Measurements from ENCODE around the gene PCDH8. TPM values are rescaled to one million over a fixed set of nuclear protein-coding genes. Genes with fewer than 3 reads are reported as not detected.

PCDH8 gene
- total and polyA plus RNA-seq, 2 of the 13 experiments (the other 11 are each of a cell fraction or from before 2014, with no cell fraction given), result not detected

DNA sequence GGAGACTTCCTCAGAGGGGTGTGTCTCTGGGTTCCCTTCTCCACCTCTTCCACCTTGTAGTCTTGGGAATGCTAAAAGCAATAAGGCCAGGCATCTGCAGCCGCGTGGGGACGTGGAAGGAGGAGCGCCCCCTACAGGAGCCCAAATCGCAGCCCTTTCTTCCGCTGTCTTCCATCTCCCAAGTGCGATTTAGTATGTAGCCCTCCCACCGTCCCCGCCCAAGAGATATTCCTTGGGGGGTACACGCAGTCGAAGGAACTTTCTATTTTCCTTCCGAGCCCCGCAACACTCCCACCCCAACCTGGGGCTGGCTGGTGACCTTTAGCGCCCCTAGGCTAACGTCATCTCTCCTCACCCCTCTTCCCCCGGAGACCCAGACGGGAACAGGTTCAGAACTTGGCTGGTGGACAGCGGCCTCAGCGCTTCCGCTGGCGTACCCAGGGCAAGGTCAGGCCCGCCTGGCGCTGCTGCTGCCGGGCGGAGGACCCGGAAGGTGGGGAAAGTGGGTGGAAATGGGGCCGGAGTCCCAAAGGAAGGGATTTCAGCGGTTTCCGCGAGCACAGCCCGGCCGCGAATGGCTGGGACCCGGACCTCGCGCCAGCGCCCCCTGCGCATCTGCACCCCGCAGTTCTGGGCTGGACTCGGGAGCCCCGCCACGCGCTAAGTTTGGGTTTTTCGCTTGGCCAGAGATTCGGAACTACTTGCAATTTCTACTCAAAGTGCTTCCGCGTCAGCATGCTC lies 2.1 kb upstream of the PCDH8 start (continued):
- TF ChIP-seq SPEN (CRISPR knock-in tag; IDR thresholded peaks at IDR 0.05; ENCODE audit: low read depth) (peak; percentile 73; the same call in 1 of the 2 replicates), KLF12 (CRISPR knock-in tag; IDR thresholded peaks at IDR 0.05; ENCODE audit: borderline replicate concordance) (peak; percentile 88; the same call in 1 of the 2 replicates), NCOA2 (CRISPR knock-in tag; IDR thresholded peaks at IDR 0.05) (peak; percentile 55; the same call in 1 of the 2 replicates), ZNF674 (CRISPR knock-in tag; IDR thresholded peaks at IDR 0.05; ENCODE audit: low read depth) (0 out of 2 replicates have a peak, but pooled peaks have one; percentile 61), MAFG (CRISPR knock-in tag; IDR thresholded peaks at IDR 0.05) (no peak), ZNF614 (CRISPR knock-in tag; IDR thresholded peaks at IDR 0.05; ENCODE audit: borderline replicate concordance) (0 out of 2 replicates have a peak, but pooled peaks have one; percentile 26), ZNF263 (CRISPR knock-in tag; IDR thresholded peaks at IDR 0.05) (peak; percentile 43; the same call in 1 of the 2 replicates), EEA1 (CRISPR knock-in tag; IDR thresholded peaks at IDR 0.05; ENCODE audit: borderline replicate concordance) (0 out of 2 replicates have a peak, but pooled peaks have one; percentile 14), ZBTB7B (CRISPR knock-in tag; IDR thresholded peaks at IDR 0.05) (0 out of 2 replicates have a peak, but pooled peaks have one; percentile 32), HDAC1 (CRISPR knock-in tag; IDR thresholded peaks at IDR 0.05) (peak; percentile 75), MEIS1 (CRISPR knock-in tag; IDR thresholded peaks at IDR 0.05; ENCODE audit: borderline replicate concordance) (no peak)
- TF ChIP-seq, protein P1, sequence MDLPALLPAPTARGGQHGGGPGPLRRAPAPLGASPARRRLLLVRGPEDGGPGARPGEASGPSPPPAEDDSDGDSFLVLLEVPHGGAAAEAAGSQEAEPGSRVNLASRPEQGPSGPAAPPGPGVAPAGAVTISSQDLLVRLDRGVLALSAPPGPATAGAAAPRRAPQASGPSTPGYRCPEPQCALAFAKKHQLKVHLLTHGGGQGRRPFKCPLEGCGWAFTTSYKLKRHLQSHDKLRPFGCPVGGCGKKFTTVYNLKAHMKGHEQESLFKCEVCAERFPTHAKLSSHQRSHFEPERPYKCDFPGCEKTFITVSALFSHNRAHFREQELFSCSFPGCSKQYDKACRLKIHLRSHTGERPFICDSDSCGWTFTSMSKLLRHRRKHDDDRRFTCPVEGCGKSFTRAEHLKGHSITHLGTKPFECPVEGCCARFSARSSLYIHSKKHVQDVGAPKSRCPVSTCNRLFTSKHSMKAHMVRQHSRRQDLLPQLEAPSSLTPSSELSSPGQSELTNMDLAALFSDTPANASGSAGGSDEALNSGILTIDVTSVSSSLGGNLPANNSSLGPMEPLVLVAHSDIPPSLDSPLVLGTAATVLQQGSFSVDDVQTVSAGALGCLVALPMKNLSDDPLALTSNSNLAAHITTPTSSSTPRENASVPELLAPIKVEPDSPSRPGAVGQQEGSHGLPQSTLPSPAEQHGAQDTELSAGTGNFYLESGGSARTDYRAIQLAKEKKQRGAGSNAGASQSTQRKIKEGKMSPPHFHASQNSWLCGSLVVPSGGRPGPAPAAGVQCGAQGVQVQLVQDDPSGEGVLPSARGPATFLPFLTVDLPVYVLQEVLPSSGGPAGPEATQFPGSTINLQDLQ (CRISPR knock-in tag; IDR thresholded peaks at IDR 0.05), result peak; percentile 73; the same call in 1 of the 2 replicates
- TF ChIP-seq, protein P2, sequence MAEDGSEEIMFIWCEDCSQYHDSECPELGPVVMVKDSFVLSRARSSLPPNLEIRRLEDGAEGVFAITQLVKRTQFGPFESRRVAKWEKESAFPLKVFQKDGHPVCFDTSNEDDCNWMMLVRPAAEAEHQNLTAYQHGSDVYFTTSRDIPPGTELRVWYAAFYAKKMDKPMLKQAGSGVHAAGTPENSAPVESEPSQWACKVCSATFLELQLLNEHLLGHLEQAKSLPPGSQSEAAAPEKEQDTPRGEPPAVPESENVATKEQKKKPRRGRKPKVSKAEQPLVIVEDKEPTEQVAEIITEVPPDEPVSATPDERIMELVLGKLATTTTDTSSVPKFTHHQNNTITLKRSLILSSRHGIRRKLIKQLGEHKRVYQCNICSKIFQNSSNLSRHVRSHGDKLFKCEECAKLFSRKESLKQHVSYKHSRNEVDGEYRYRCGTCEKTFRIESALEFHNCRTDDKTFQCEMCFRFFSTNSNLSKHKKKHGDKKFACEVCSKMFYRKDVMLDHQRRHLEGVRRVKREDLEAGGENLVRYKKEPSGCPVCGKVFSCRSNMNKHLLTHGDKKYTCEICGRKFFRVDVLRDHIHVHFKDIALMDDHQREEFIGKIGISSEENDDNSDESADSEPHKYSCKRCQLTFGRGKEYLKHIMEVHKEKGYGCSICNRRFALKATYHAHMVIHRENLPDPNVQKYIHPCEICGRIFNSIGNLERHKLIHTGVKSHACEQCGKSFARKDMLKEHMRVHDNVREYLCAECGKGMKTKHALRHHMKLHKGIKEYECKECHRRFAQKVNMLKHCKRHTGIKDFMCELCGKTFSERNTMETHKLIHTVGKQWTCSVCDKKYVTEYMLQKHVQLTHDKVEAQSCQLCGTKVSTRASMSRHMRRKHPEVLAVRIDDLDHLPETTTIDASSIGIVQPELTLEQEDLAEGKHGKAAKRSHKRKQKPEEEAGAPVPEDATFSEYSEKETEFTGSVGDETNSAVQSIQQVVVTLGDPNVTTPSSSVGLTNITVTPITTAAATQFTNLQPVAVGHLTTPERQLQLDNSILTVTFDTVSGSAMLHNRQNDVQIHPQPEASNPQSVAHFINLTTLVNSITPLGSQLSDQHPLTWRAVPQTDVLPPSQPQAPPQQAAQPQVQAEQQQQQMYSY (CRISPR knock-in tag; IDR thresholded peaks at IDR 0.05), result peak; percentile 66; the same call in 1 of the 2 replicates
- TF ChIP-seq, protein P3, sequence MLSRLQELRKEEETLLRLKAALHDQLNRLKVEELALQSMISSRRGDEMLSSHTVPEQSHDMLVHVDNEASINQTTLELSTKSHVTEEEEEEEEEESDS (CRISPR knock-in tag; IDR thresholded peaks at IDR 0.05; ENCODE audit: borderline replicate concordance), result peak; percentile 69; the same call in 1 of the 2 replicates
- TF ChIP-seq, protein P4, sequence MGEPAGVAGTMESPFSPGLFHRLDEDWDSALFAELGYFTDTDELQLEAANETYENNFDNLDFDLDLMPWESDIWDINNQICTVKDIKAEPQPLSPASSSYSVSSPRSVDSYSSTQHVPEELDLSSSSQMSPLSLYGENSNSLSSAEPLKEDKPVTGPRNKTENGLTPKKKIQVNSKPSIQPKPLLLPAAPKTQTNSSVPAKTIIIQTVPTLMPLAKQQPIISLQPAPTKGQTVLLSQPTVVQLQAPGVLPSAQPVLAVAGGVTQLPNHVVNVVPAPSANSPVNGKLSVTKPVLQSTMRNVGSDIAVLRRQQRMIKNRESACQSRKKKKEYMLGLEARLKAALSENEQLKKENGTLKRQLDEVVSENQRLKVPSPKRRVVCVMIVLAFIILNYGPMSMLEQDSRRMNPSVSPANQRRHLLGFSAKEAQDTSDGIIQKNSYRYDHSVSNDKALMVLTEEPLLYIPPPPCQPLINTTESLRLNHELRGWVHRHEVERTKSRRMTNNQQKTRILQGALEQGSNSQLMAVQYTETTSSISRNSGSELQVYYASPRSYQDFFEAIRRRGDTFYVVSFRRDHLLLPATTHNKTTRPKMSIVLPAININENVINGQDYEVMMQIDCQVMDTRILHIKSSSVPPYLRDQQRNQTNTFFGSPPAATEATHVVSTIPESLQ (CRISPR knock-in tag; conservative IDR thresholded peaks at IDR 0.05), result 0 out of 2 replicates have a peak, but pooled peaks have one; percentile 82
- TF ChIP-seq, protein P5, sequence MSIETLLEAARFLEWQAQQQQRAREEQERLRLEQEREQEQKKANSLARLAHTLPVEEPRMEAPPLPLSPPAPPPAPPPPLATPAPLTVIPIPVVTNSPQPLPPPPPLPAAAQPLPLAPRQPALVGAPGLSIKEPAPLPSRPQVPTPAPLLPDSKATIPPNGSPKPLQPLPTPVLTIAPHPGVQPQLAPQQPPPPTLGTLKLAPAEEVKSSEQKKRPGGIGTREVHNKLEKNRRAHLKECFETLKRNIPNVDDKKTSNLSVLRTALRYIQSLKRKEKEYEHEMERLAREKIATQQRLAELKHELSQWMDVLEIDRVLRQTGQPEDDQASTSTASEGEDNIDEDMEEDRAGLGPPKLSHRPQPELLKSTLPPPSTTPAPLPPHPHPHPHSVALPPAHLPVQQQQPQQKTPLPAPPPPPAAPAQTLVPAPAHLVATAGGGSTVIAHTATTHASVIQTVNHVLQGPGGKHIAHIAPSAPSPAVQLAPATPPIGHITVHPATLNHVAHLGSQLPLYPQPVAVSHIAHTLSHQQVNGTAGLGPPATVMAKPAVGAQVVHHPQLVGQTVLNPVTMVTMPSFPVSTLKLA (IDR thresholded peaks at IDR 0.05), result no peak
- TF ChIP-seq, protein P6, sequence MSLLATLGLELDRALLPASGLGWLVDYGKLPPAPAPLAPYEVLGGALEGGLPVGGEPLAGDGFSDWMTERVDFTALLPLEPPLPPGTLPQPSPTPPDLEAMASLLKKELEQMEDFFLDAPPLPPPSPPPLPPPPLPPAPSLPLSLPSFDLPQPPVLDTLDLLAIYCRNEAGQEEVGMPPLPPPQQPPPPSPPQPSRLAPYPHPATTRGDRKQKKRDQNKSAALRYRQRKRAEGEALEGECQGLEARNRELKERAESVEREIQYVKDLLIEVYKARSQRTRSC (CRISPR knock-in tag; IDR thresholded peaks at IDR 0.05; ENCODE audit: low read depth), result no peak
